Measurements from ENCODE around the gene PRAMEF18.
"Not testable (repeated sequence)": the region's sequence is repeated elsewhere in the genome, so short reads cannot be mapped to it uniquely, and the experiment has no call there.

Gene PRAMEF18

DNA sequence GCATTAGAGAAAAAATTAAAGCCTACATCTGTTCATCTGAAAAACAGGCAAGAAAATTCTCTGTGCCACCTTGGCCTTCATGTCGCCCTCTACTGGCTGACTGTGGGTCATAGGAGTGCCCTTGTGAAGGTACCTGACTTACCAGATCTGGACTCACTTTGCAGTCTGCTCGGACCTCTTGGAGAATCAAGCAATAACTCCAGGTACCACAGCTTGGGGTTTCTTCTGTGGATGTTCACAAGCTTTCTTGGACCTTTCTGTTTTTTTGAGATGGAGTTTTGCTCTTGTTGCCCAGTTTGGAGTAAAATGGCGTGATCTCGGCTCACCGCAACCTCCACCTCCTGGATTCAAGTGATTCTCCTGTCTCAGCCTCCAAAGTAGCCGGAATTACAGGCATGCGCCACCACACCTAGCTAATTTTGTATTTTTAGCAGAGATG lies 2.4 kb upstream of the PRAMEF18 start:
- TF ChIP-seq, protein P1, sequence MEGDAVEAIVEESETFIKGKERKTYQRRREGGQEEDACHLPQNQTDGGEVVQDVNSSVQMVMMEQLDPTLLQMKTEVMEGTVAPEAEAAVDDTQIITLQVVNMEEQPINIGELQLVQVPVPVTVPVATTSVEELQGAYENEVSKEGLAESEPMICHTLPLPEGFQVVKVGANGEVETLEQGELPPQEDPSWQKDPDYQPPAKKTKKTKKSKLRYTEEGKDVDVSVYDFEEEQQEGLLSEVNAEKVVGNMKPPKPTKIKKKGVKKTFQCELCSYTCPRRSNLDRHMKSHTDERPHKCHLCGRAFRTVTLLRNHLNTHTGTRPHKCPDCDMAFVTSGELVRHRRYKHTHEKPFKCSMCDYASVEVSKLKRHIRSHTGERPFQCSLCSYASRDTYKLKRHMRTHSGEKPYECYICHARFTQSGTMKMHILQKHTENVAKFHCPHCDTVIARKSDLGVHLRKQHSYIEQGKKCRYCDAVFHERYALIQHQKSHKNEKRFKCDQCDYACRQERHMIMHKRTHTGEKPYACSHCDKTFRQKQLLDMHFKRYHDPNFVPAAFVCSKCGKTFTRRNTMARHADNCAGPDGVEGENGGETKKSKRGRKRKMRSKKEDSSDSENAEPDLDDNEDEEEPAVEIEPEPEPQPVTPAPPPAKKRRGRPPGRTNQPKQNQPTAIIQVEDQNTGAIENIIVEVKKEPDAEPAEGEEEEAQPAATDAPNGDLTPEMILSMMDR (IDR thresholded peaks at IDR 0.05; ENCODE audit: control insufficient read depth, insufficient read depth, low read depth, low read length, missing control alignments): no peak
- DNase-seq (ENCODE audit: low read depth): no peak

DNA sequence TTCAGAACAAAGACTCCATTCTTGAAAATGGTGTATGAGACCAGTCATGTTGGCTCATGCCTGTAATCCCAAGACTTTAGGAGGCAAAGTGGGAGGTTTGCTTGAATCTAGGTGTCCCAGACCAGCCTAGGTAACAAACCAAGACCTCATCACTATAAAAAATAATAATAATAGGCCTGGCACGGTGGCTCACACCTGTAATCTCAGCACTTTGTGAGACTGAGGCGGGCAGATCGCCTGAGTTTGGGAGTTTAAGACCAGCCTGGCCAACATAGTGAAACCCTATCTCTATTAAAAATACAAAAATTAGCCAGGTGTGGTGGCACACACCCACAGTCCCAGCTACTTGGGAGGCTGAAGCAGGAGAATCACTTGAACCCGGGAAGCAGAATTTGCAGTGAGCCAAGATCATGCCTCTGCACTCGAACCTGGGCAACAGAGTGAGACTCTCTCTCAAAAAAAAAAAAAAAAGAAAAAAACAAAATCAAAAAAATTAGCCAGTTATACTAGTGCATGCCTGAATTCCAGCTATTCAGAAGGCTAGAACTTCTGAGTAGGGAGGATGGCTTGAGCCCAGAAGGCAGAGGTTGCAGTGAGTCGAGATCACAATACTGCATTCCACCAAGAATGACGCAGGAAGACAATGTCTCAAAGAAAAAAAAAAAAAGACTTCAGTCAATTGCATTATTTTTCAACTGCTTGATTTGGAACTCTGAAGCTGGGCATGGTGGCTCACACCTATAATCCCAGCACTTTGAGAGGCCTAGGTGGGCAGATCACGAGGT lies 1.5 kb upstream of the PRAMEF18 start:
- H3K4me3 ChIP-seq (ENCODE audit: control insufficient read depth, low read depth, low read length); DNase-seq (ENCODE audit: low read depth): not testable (repeated sequence)

More for the DNA sequence above, 2.4 kb upstream of the PRAMEF18 start:
- H3K4me3 ChIP-seq (ENCODE audit: control insufficient read depth, low read depth, low read length): no peak overlapping the region

DNA sequence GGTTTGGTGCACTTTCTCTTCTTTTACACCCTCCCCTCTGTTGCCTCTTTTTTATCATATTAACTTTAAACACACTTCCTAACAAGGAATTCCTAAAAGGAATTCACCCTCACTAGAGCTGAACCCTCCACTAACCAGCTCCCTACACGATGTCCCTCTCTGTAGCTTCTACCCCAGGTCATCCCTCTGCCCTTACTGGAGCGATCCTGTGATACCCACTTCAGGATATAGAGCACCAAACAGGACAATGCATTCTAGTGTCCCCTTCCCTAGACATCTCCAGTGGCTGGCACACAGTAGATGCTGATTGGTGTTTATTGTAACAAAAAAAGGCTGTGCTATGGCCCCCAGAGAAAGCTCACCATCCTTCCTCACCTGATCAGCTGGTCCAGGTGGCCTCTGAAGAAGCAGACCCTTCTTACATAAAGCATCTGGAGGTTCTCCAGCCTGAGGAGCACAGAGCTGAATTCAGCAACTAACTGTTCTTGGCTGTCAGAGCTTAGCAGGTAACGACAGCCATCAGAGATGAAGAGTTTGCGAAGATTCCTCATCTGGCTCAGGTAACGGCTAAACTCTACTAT lies 1.4 kb downstream of the PRAMEF18 start:
- no peak for DNase-seq (ENCODE audit: low read depth)
- TF ChIP-seq, protein P1 (IDR thresholded peaks at IDR 0.05; ENCODE audit: control insufficient read depth, insufficient read depth, low read depth, low read length, missing control alignments): no peak
- H3K4me3 ChIP-seq (ENCODE audit: control insufficient read depth, low read depth, low read length): no peak overlapping the region

- not testable (repeated sequence) for H3K4me3 ChIP-seq (ENCODE audit: control insufficient read depth, low read depth, low read length); DNase-seq (ENCODE audit: low read depth)
These were observed 3.2 kb downstream of the PRAMEF18 start for GRCh38 chr1:13222788-13223187.

GRCh38 chr1:13219203-13219602 lies 6.8 kb downstream of the PRAMEF18 start:
- not testable (repeated sequence) for DNase-seq (ENCODE audit: low read depth)

GRCh38 chr1:13216619-13217018 lies 9.3 kb downstream of the PRAMEF18 start:
- not testable (repeated sequence) for H3K4me3 ChIP-seq (ENCODE audit: control insufficient read depth, low read depth, low read length); DNase-seq (ENCODE audit: low read depth)

More at GRCh38 chr1:13219203-13219602, 6.8 kb downstream of the PRAMEF18 start:
- H3K4me3 ChIP-seq (ENCODE audit: control insufficient read depth, low read depth, low read length): not testable (repeated sequence)

- not testable (repeated sequence) for DNase-seq (ENCODE audit: low read depth); H3K4me3 ChIP-seq (ENCODE audit: control insufficient read depth, low read depth, low read length)
These were observed 17.2 kb downstream of the PRAMEF18 start for GRCh38 chr1:13208712-13209111.

- not testable (repeated sequence) for H3K4me3 ChIP-seq (ENCODE audit: control insufficient read depth, low read depth, low read length); DNase-seq (ENCODE audit: low read depth)
These were observed 24.6 kb downstream of the PRAMEF18 start, which contains the start of gene PRAMEF13 for GRCh38 chr1:13201309-13201708. TSS of gene PRAMEF13 (minus strand) at chr1:13201409. CDS start at chr1:13199589, 1,820 bp downstream.

Measured in AG09309 (cell line).